HepG2 (cell line): ENCODE data around the gene PERCC1. TPM values are rescaled to one million over a fixed set of nuclear protein-coding genes. Genes with fewer than 3 reads are reported as not detected.
A peak's percentile ranks its signal among the peaks of the same experiment; 100 is the strongest.

ENCODE experiments used
- AHR ChIP-seq: IDR thresholded peaks from 2 replicates; pipeline ENCODE4 v1.6.1; 2018; ENCODE audit warnings: missing genetic modification reagents, missing compliant biosample characterization
- ETV6 ChIP-seq: sonication (generic); formaldehyde crosslinking; conservative IDR thresholded peaks from 2 replicates; pipeline ENCODE4 v1.4.0; 2020; ENCODE audit warnings: missing genetic modification reagents
- GFI1 ChIP-seq: sonication (generic); formaldehyde crosslinking; IDR thresholded peaks from 2 replicates; pipeline ENCODE4 v1.5.0; 2020; ENCODE audit warnings: missing genetic modification reagents, mild to moderate bottlenecking, borderline replicate concordance
- HOXA5 ChIP-seq: sonication (generic); formaldehyde crosslinking; IDR thresholded peaks from 2 replicates; pipeline ENCODE4 v1.4.0; 2020; ENCODE audit warnings: missing genetic modification reagents
- JARID2 ChIP-seq: sonication (generic); formaldehyde crosslinking; IDR thresholded peaks from 2 replicates; pipeline ENCODE4 v1.8.1; 2023; ENCODE audit warnings: missing genetic modification reagents, inconsistent platforms; ENCODE audit not compliant: insufficient replicate concordance
- KIAA2018 ChIP-seq: sonication (generic); formaldehyde crosslinking; IDR thresholded peaks from 2 replicates; pipeline ENCODE4 v1.5.0; 2020; ENCODE audit warnings: mild to moderate bottlenecking, missing genetic modification reagents, borderline replicate concordance
- MATR3 ChIP-seq: sonication (generic); formaldehyde crosslinking; IDR thresholded peaks from 2 replicates; pipeline ENCODE4 v1.4.0; 2020; ENCODE audit warnings: missing genetic modification reagents
- MIXL1 ChIP-seq: IDR thresholded peaks from 2 replicates; pipeline ENCODE4 v1.6.1; 2016
- MYNN ChIP-seq: sonication (generic); formaldehyde crosslinking; IDR thresholded peaks from 2 replicates; pipeline ENCODE4 v1.4.0; 2020; ENCODE audit warnings: mild to moderate bottlenecking, low read depth, missing genetic modification reagents
- PBX2 ChIP-seq: IDR thresholded peaks from 2 replicates; pipeline ENCODE4 v1.6.1; 2016; ENCODE audit warnings: control low read depth
- SUZ12 ChIP-seq: fragments of 150-350 bp; IDR thresholded peaks from 2 replicates; pipeline ENCODE4 v1.6.1; 2014; ENCODE audit warnings: low read depth, low read length
- THAP8 ChIP-seq: sonication (generic); formaldehyde crosslinking; IDR thresholded peaks from 2 replicates; pipeline ENCODE4 v1.5.1; 2020; ENCODE audit warnings: missing genetic modification reagents, mild to moderate bottlenecking, borderline replicate concordance
- ZC3H13 ChIP-seq: sonication (generic); formaldehyde crosslinking; IDR thresholded peaks from 2 replicates; pipeline ENCODE4 v1.8.1; 2023; ENCODE audit warnings: mild to moderate bottlenecking, missing genetic modification reagents, moderate library complexity
- ZMYM2 ChIP-seq: sonication (generic); formaldehyde crosslinking; IDR thresholded peaks from 2 replicates; pipeline ENCODE4 v1.8.0; 2022; ENCODE audit warnings: mild to moderate bottlenecking, missing genetic modification reagents
- ZNF563 ChIP-seq: sonication (generic); formaldehyde crosslinking; IDR thresholded peaks from 2 replicates; pipeline ENCODE4 v1.8.0; 2022; ENCODE audit warnings: mild to moderate bottlenecking, moderate library complexity, missing genetic modification reagents
- ZNF672 ChIP-seq: sonication (generic); formaldehyde crosslinking; IDR thresholded peaks from 2 replicates; pipeline ENCODE4 v1.8.1; 2022; ENCODE audit warnings: missing genetic modification reagents
- ZNF713 ChIP-seq: sonication (generic); formaldehyde crosslinking; IDR thresholded peaks from 2 replicates; pipeline ENCODE4 v1.4.0; 2020; ENCODE audit warnings: mild to moderate bottlenecking, missing genetic modification reagents
- ZNF841 ChIP-seq: sonication (generic); formaldehyde crosslinking; IDR thresholded peaks from 2 replicates; pipeline ENCODE4 v1.8.1; 2023; ENCODE audit warnings: missing genetic modification reagents, borderline replicate concordance
- ZSCAN29 ChIP-seq: sonication (generic); formaldehyde crosslinking; conservative IDR thresholded peaks from 2 replicates; pipeline ENCODE4 v1.4.0; 2020; ENCODE audit warnings: mild to moderate bottlenecking, missing genetic modification reagents
- polyA plus RNA-seq, 8 experiments: library from polyadenylated mRNA; depleted of rRNA in 3 of 8; stranded (reverse) in 7 of 8; unstranded in 1 of 8; fragments of >200 nt; fragmentation: Illumina TruSeq in 4 of 8; extraction: Trizol in 4 of 8; gene quantifications; 2 replicates each; pipeline versions ENCODE4 v1.2.1 to v1.2.3, GENCODE V29; 2011 to 2016; ENCODE audit warnings: low read depth in 4 of 8, missing spikeins in 1 of 8, mixed read lengths in 1 of 8; ENCODE audit not compliant: insufficient read depth in 1 of 8
- total RNA-seq, 5 experiments: library from RNA; depleted of rRNA; stranded (reverse); fragments of >200 nt; fragmentation: Illumina TruSeq; extraction: Trizol; gene quantifications; 2 replicates each; pipeline ENCODE4 v1.2.3, GENCODE V29; 2016; ENCODE audit warnings: low read depth in 1 of 5

PERCC1 gene
- total and polyA plus RNA-seq, 2 of the 13 experiments (the other 11 are each of a cell fraction or from before 2014, with no cell fraction given) = 0.15 TPM; not detected in 1

- TF ChIP-seq JARID2 (CRISPR knock-in tag) (no peak), AHR (no peak), HOXA5 (CRISPR knock-in tag) (no peak), ZMYM2 (no peak), MATR3 (CRISPR knock-in tag) (no peak), SUZ12 (no peak), ZSCAN29 (CRISPR knock-in tag) (peak; percentile 76; the same call in 1 of the 2 replicates), MYNN (CRISPR knock-in tag) (0 out of 2 replicates have a peak, but pooled peaks have one; percentile 46), ZC3H13 (CRISPR knock-in tag) (peak; percentile 36; the same call in 1 of the 2 replicates), ZNF713 (CRISPR knock-in tag) (no peak), ETV6 (CRISPR knock-in tag) (peak; percentile 54; the same call in 1 of the 2 replicates), MIXL1 (CRISPR knock-in tag) (no peak; the same call in 1 of the 2 replicates), ZNF563 (CRISPR knock-in tag) (peak; percentile 81; the same call in 1 of the 2 replicates), PBX2 (CRISPR knock-in tag) (no peak), ZNF672 (no peak), KIAA2018 (CRISPR knock-in tag) (no peak), GFI1 (CRISPR knock-in tag) (peak; percentile 64; the same call in 1 of the 2 replicates), THAP8 (no peak), ZNF841 (CRISPR knock-in tag) (no peak)
Observed at GRCh38 chr16:1430759-1431496, at the start of gene PERCC1 (continued).
